ENCODE measurements around the gene COL4A2.

GRCh38 chr13:110418944-110419343 lies 111.9 kb downstream of the COL4A2 start:
- TF ChIP-seq CTCF (IDR thresholded peaks at IDR 0.05) (no peak), POLR2A (IDR thresholded peaks at IDR 0.05) (no peak)

All from vagina (tissue), 2 donors.